C4-2B (cell line): Measurements from ENCODE around the gene SHD.

Experiments used
- H3K27ac ChIP-seq: fragments of 450-650 bp; 2 replicates; pipeline ENCODE4 v1.5.1; 2017
- CTCF ChIP-seq: fragments of 450-650 bp; conservative IDR thresholded peaks from 2 replicates; pipeline ENCODE4 v1.5.1; 2017; ENCODE audit warnings: mild to moderate bottlenecking
- ZFX ChIP-seq: fragments of 450-650 bp; IDR thresholded peaks from 2 replicates; pipeline ENCODE4 v1.6.1; 2017

SHD gene

GRCh38 chr19:4298810-4299550 is 19.9 kb downstream of the SHD start:
- TF ChIP-seq ZFX (no peak), CTCF (no peak)
- no peak overlapping the region for H3K27ac ChIP-seq

DNA sequence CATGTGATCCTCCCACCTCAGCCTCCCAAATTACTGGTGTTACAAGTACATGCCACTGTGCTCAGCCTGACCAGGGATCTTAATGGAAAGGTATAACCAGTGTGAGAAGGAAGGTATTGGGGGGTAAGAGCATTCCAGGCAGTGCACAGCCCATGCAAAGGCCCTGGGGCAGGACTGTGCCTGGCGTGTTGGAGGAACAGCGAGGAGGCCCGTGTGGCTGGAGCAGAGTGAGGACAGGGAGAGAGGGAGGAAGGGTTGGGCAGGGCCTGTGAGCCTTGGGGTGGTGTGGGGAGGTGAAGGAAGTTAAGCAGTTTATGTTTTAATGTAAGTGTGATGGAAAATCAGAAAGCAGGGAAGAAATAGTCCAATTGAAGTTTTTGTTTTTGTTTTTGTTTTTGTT is 21.5 kb downstream of the SHD start:
- TF ChIP-seq CTCF (no peak), ZFX (no peak)

DNA sequence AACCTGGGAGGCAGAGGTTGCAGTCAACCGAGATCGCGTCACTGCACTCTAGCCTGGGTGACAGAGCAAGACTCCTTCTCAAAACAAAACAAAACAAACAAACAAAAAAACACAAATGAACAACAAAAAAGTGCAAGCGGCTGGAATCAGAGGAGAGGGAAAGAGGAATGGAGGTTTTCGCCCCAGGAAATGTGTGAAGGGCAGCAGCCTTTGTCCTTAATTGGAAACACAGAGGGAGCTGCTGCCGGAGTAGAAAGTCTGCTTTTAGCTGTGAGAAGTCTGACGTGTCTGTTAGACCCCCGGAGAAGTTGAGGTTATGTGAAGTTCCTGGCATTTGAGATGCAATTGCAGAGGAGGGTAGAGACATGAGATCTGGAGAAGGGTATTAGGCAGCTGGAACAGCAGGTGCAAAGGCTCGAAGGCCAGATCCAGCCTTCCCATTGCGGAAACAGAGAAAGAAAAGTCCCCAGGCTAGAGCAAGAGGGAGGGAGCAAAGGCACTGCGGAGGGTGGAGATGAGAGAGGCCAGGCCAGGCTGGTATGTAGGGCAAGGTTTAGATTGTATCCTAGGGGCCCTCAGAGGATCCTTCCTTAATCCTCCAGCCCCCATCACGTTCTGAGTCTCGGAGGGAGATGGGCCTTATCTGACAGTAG is 22.6 kb downstream of the SHD start:
- no peak overlapping the region for H3K27ac ChIP-seq
- TF ChIP-seq ZFX: no peak
- TF ChIP-seq CTCF: no peak

More for the DNA sequence above, 21.5 kb downstream of the SHD start:
- no peak overlapping the region for H3K27ac ChIP-seq

DNA sequence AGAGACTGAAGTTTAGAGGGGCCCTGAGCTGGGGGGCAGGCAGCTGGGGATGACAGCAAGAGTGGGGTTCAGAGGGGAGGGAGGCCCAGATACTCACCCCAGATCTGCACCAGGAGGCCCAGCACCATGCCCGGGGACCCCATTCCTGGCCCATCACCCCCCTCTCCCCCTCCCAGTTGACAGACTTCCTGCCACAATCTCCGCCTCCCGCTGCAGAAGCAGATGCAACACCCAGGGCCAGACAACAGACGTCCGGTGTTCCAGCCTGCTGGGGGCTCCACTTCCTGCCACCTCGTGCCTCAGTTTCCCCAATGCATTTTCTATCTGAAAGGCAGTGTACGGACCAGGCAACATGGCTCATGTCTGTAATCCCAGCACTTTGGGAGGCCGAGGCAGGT is 23.2 kb downstream of the SHD start, which contains the start of gene TMIGD2:
TSS of gene TMIGD2 (minus strand) at position 147 of the 398 bp plus-strand sequence. CDS start at position 143, 4 bp downstream.
- no peak for TF ChIP-seq ZFX
- no peak for TF ChIP-seq CTCF

GRCh38 chr19:4303819-4304537 is 24.9 kb downstream of the SHD start:
- no peak overlapping the region for H3K27ac ChIP-seq
- TF ChIP-seq ZFX (no peak), CTCF (no peak)

More for the DNA sequence above, 23.2 kb downstream of the SHD start, which contains the start of gene TMIGD2:
- no peak within 1 kb of the TSS for H3K27ac ChIP-seq

GRCh38 chr19:4304538-4305256 is 25.6 kb downstream of the SHD start, which contains the start of gene FSD1:
Gene FSD1, plus strand, starts transcription at chr19:4304598. Its CDS starts 149 bp downstream, at chr19:4304747.
- no peak within 1 kb of the TSS for H3K27ac ChIP-seq
- TF ChIP-seq ZFX: no peak
- no peak for TF ChIP-seq CTCF
